Measurements from ENCODE around the gene TWSG1. TPM values are rescaled to one million over a fixed set of nuclear protein-coding genes. Genes with fewer than 3 reads are reported as not detected.

TWSG1 gene
- total and polyA plus RNA-seq, 2 of the 13 experiments (the other 11 are each of a cell fraction or from before 2014, with no cell fraction given), result 6.6 to 9.4 TPM

DNA sequence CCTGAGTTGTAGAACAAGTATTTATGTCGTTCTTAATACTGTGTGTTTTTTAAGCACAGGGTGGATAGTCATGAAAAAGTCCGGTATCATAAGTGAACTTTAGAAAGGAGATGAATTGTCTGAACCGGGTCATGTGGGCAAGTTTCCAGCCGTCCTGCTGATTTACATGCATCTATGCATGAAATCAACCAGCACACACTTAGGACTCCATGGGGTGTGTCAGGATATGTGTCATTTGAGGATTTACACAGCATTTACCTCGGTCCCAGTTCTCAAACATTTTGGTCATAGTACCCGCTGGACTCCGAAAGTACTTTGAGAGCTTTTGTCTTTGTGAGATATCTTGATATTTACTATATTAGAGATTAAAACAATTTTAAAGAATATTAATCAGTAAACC, 47.5 kb upstream of the TWSG1 start:
- H3K27ac ChIP-seq (ENCODE audit: extremely low read length, insufficient read depth, low read length), result no peak overlapping the region
- TF ChIP-seq ONECUT2 (CRISPR knock-in tag; IDR thresholded peaks at IDR 0.05) (no peak), KMT2A (CRISPR knock-in tag; IDR thresholded peaks at IDR 0.05) (no peak), ZNF788 (CRISPR knock-in tag; IDR thresholded peaks at IDR 0.05; ENCODE audit: borderline replicate concordance) (no peak), SCMH1 (CRISPR knock-in tag; IDR thresholded peaks at IDR 0.05; ENCODE audit: borderline replicate concordance) (no peak), HOXD1 (CRISPR knock-in tag; IDR thresholded peaks at IDR 0.05) (no peak), NFKB2 (CRISPR knock-in tag; IDR thresholded peaks at IDR 0.05; ENCODE audit: borderline replicate concordance) (no peak), DNMT1 (CRISPR knock-in tag; IDR thresholded peaks at IDR 0.05) (no peak), ZNF572 (CRISPR knock-in tag; IDR thresholded peaks at IDR 0.05) (no peak)
- TF ChIP-seq, protein P1, sequence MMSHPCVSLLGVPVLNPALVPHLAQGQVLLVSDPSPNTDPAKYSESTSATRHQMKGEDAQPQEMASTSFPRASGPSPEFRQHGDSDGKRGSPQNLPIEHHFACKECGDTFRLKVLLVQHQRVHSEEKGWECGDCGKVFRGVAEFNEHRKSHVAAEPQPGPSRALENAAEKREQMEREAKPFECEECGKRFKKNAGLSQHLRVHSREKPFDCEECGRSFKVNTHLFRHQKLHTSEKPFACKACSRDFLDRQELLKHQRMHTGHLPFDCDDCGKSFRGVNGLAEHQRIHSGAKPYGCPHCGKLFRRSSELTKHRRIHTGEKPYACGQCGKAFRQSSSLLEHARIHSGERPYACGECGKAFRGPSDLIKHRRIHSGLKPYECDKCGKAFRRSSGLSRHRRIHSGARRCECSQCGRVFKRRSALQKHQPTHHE (CRISPR knock-in tag; IDR thresholded peaks at IDR 0.05; ENCODE audit: borderline replicate concordance), result no peak
- ATAC-seq (no peak), DNase-seq (ENCODE audit: low spot score) (no peak), FAIRE-seq (no peak)
- no peak overlapping the region for H3K4me3 ChIP-seq (replicated peaks in 1 of 3; ENCODE audit: insufficient read depth in 1 of 3, low read depth in 2 of 3, low read length in 3 of 3)
- intact Hi-C loops (cut with micrococcal nuclease; ENCODE audit: unreplicated experiment), result no loop called here
- 0 out of 2 replicates have a peak, but pooled peaks cover 5% of the 10 kb centered on the region for H3K4me1 ChIP-seq (ENCODE audit: insufficient read depth, low read length)
- no peak overlapping the region for H3K9ac ChIP-seq (ENCODE audit: insufficient read depth, low read depth, low read length)
- no peaks in the 10 kb centered on the region for H3K36me3 ChIP-seq (replicated peaks in 1 of 2; ENCODE audit: control insufficient read depth in 1 of 2, insufficient read depth in 2 of 2, low read length in 2 of 2)
- BruUV-seq (replicated peaks), result no TSS peak
- ChIA-PET CTCF (ENCODE audit: low intra/inter-chr PET ratio, low total read pairs) (no interaction called here), POLR2A (no interaction called here)
- no peaks in the 10 kb centered on the region for H3K79me2 ChIP-seq (ENCODE audit: insufficient read depth, low read length)
- 76% methylated on average over 7 of the region's 7 CpGs for WGBS (ENCODE audit: low lambda C conversion rate)
- no peaks in the 10 kb centered on the region for H3K27me3 ChIP-seq (ENCODE audit: control insufficient read depth in 1 of 2, insufficient read depth in 2 of 2, low read length in 2 of 2)
- H3K4me2 ChIP-seq (ENCODE audit: low read depth, low read length), result no peak overlapping the region
- H2AFZ ChIP-seq (ENCODE audit: low read length), result no peak overlapping the region
- no peaks in the 10 kb centered on the region for H4K20me1 ChIP-seq (ENCODE audit: insufficient read depth, low read length)
- in situ Hi-C loops (cut with HindIII; ENCODE audit: extremely low pct_ligation_motif_present, low pct_unique_long_range_greater_than_20kb), result no loop called here
- H3K9me3 ChIP-seq (ENCODE audit: low read length), result no peaks in the 10 kb centered on the region

DNA sequence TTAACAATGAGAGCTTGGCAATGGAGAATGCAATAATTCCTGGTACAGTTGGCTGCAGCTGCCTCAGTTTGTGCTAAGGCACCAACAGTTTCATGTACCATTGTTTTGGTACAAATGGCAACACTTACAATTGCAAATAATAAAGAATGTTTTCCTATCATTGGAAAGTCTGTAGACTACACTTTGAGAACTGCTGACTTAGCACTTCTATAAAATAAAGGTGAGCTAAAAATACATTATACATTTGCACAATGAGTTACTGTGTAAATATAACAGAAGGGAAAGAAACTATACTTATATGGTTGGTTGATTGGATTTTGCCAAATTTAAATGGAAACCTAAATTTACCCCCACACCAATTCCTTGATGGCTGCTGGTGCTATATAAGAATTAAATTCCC, 44.9 kb upstream of the TWSG1 start:
- H3K79me2 ChIP-seq (ENCODE audit: insufficient read depth, low read length), result no peaks in the 10 kb centered on the region
- H3K27me3 ChIP-seq (ENCODE audit: control insufficient read depth in 1 of 2, insufficient read depth in 2 of 2, low read length in 2 of 2), result no peaks in the 10 kb centered on the region
- H3K4me1 ChIP-seq (ENCODE audit: insufficient read depth, low read length), result 0 out of 2 replicates have a peak, but pooled peaks cover 5% of the 10 kb centered on the region
- no peak overlapping the region for H3K4me2 ChIP-seq (ENCODE audit: low read depth, low read length)
- H3K9ac ChIP-seq (ENCODE audit: insufficient read depth, low read depth, low read length), result no peak overlapping the region
- H3K9me3 ChIP-seq (ENCODE audit: low read length), result peaks cover 11% of the 10 kb centered on the region
- H3K36me3 ChIP-seq (replicated peaks in 1 of 2; ENCODE audit: control insufficient read depth in 1 of 2, insufficient read depth in 2 of 2, low read length in 2 of 2), result no peaks in the 10 kb centered on the region
- intact Hi-C loops (cut with micrococcal nuclease; ENCODE audit: unreplicated experiment), result no loop called here
- ChIA-PET CTCF (ENCODE audit: low intra/inter-chr PET ratio, low total read pairs) (no interaction called here), POLR2A (no interaction called here)
- ATAC-seq (no peak), FAIRE-seq (no peak), DNase-seq (ENCODE audit: low spot score) (no peak)
- no peaks in the 10 kb centered on the region for H4K20me1 ChIP-seq (ENCODE audit: insufficient read depth, low read length)
- H3K4me3 ChIP-seq (replicated peaks in 1 of 3; ENCODE audit: insufficient read depth in 1 of 3, low read depth in 2 of 3, low read length in 3 of 3), result no peak overlapping the region
- no peak overlapping the region for H2AFZ ChIP-seq (ENCODE audit: low read length)
- H3K27ac ChIP-seq (ENCODE audit: extremely low read length, insufficient read depth, low read length), result no peak overlapping the region
- in situ Hi-C loops (cut with HindIII; ENCODE audit: extremely low pct_ligation_motif_present, low pct_unique_long_range_greater_than_20kb), result no loop called here
- TF ChIP-seq RFX1 (IDR thresholded peaks at IDR 0.05) (no peak), MAFF (IDR thresholded peaks at IDR 0.05; ENCODE audit: low read depth, low read length) (peak; percentile 99), ZSCAN9 (CRISPR knock-in tag; IDR thresholded peaks at IDR 0.05; ENCODE audit: borderline replicate concordance) (no peak), THYN1 (CRISPR knock-in tag; IDR thresholded peaks at IDR 0.05; ENCODE audit: borderline replicate concordance, low read depth) (no peak), MAFG (CRISPR knock-in tag; IDR thresholded peaks at IDR 0.05) (0 out of 2 replicates have a peak, but pooled peaks have one; percentile 37), KLF12 (CRISPR knock-in tag; IDR thresholded peaks at IDR 0.05; ENCODE audit: borderline replicate concordance) (no peak), ZNF775 (CRISPR knock-in tag; IDR thresholded peaks at IDR 0.05; ENCODE audit: borderline replicate concordance) (no peak), ZNF350 (CRISPR knock-in tag; IDR thresholded peaks at IDR 0.05; ENCODE audit: borderline replicate concordance, low read depth) (no peak), MAFK (conservative IDR thresholded peaks at IDR 0.05 in 1 of 2, IDR thresholded peaks at IDR 0.05 in 1 of 2; ENCODE audit: low read length in 2 of 2) (peak; percentile 99)
- TF ChIP-seq, protein P2, sequence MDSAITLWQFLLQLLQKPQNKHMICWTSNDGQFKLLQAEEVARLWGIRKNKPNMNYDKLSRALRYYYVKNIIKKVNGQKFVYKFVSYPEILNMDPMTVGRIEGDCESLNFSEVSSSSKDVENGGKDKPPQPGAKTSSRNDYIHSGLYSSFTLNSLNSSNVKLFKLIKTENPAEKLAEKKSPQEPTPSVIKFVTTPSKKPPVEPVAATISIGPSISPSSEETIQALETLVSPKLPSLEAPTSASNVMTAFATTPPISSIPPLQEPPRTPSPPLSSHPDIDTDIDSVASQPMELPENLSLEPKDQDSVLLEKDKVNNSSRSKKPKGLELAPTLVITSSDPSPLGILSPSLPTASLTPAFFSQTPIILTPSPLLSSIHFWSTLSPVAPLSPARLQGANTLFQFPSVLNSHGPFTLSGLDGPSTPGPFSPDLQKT (CRISPR knock-in tag; IDR thresholded peaks at IDR 0.05; ENCODE audit: borderline replicate concordance), result no peak
- no TSS peak for BruUV-seq (replicated peaks)

Data from HepG2 (cell line).